ENCODE results near the gene MAS1L. TPM values are rescaled to one million over a fixed set of nuclear protein-coding genes. Genes with fewer than 3 reads are reported as not detected.

MAS1L gene
- polyA plus RNA-seq, 1 donor from 2014 or later, result not detected

DNA sequence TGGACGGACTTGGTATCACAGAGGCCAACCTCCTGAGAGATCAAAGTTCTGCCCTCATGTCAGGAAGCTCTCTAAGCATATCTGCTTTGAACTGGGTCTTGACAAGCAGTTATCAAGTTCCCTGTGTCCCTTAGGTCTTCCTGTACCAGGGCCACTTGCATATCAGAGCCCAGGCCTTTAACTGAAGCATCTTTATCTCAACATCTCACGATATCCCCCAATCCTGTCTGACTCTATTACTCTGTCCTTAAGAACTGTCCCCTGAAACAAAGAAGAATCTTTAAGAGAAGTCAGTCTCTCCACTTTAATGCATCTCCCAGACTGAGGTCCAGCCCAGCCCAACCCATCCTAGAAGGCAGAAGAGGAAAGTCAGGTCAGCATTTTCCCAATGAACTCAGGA lies 8.2 kb downstream of the MAS1L start:
- no peaks in the 10 kb centered on the region for H3F3A ChIP-seq (ENCODE audit: insufficient read depth, low read length, poor library complexity, severe bottlenecking)
- TF ChIP-seq SMC3 (conservative IDR thresholded peaks at IDR 0.05; ENCODE audit: poor library complexity) (no peak), RAD21 (conservative IDR thresholded peaks at IDR 0.05) (no peak), MXI1 (conservative IDR thresholded peaks at IDR 0.05; ENCODE audit: poor library complexity, severe bottlenecking) (no peak), EP300 (conservative IDR thresholded peaks at IDR 0.05; ENCODE audit: poor library complexity, severe bottlenecking) (no peak), POLR2AphosphoS5 (IDR thresholded peaks at IDR 0.05) (no peak)
- TF ChIP-seq, protein P1, sequence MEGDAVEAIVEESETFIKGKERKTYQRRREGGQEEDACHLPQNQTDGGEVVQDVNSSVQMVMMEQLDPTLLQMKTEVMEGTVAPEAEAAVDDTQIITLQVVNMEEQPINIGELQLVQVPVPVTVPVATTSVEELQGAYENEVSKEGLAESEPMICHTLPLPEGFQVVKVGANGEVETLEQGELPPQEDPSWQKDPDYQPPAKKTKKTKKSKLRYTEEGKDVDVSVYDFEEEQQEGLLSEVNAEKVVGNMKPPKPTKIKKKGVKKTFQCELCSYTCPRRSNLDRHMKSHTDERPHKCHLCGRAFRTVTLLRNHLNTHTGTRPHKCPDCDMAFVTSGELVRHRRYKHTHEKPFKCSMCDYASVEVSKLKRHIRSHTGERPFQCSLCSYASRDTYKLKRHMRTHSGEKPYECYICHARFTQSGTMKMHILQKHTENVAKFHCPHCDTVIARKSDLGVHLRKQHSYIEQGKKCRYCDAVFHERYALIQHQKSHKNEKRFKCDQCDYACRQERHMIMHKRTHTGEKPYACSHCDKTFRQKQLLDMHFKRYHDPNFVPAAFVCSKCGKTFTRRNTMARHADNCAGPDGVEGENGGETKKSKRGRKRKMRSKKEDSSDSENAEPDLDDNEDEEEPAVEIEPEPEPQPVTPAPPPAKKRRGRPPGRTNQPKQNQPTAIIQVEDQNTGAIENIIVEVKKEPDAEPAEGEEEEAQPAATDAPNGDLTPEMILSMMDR (IDR thresholded peaks at IDR 0.05; ENCODE audit: poor library complexity, severe bottlenecking), result no peak
- H3K27ac ChIP-seq (ENCODE audit: low read length), result no peak overlapping the region
- H2AFZ ChIP-seq (ENCODE audit: low read depth, low read length), result no peak overlapping the region
- H3K9ac ChIP-seq (ENCODE audit: low read length), result no peak overlapping the region
- H3K4me3 ChIP-seq (ENCODE audit: low read length), result no peak overlapping the region
- no peak overlapping the region for H3K4me2 ChIP-seq (ENCODE audit: low read length)
- H3K79me2 ChIP-seq (replicated peaks; ENCODE audit: insufficient read depth, low read length), result no peaks in the 10 kb centered on the region
- no peaks in the 10 kb centered on the region for H3K9me2 ChIP-seq (ENCODE audit: insufficient read depth, low read length)
- H3K36me3 ChIP-seq (ENCODE audit: insufficient read depth, low read length), result no peaks in the 10 kb centered on the region
- H3K27me3 ChIP-seq (ENCODE audit: insufficient read depth, low read depth, low read length), result no peaks in the 10 kb centered on the region
- no peaks in the 10 kb centered on the region for H3K9me3 ChIP-seq (ENCODE audit: low read length)
- H4K20me1 ChIP-seq (ENCODE audit: insufficient read depth), result no peaks in the 10 kb centered on the region

DNA sequence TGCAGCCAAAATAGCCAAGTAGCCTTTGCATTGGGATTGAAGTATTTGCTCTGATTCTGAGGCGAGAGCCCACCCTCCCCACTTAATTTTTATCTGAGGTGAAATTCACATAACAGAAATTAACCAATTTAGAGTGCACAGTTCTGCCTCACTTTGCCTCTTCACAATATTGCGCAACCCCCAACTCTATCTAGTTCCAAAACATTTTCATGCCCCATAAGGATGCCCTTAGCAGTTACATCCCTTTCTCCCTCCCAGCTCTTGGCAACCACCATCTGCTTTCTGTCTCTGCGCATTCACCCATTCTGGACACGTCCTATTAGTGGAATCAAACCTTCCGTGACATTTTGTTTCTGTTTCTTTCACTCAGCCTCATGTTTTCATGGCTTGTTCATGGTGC lies 9.0 kb downstream of the MAS1L start:
- no peak overlapping the region for H3K9ac ChIP-seq (ENCODE audit: low read length)
- H3K27me3 ChIP-seq (ENCODE audit: insufficient read depth, low read depth, low read length), result no peaks in the 10 kb centered on the region
- no peaks in the 10 kb centered on the region for H3K9me3 ChIP-seq (ENCODE audit: low read length)
- H3K36me3 ChIP-seq (ENCODE audit: insufficient read depth, low read length), result no peaks in the 10 kb centered on the region
- H3K27ac ChIP-seq (ENCODE audit: low read length), result no peak overlapping the region
- TF ChIP-seq MXI1 (conservative IDR thresholded peaks at IDR 0.05; ENCODE audit: poor library complexity, severe bottlenecking) (no peak), TAF1 (IDR thresholded peaks at IDR 0.05; ENCODE audit: low read depth) (no peak), RAD21 (conservative IDR thresholded peaks at IDR 0.05) (no peak), EZH2 (IDR thresholded peaks at IDR 0.05; ENCODE audit: borderline replicate concordance, insufficient read depth, low read length, poor library complexity, severe bottlenecking) (no peak), EP300 (conservative IDR thresholded peaks at IDR 0.05; ENCODE audit: poor library complexity, severe bottlenecking) (no peak), POLR2AphosphoS5 (IDR thresholded peaks at IDR 0.05) (no peak)
- TF ChIP-seq, protein P2, sequence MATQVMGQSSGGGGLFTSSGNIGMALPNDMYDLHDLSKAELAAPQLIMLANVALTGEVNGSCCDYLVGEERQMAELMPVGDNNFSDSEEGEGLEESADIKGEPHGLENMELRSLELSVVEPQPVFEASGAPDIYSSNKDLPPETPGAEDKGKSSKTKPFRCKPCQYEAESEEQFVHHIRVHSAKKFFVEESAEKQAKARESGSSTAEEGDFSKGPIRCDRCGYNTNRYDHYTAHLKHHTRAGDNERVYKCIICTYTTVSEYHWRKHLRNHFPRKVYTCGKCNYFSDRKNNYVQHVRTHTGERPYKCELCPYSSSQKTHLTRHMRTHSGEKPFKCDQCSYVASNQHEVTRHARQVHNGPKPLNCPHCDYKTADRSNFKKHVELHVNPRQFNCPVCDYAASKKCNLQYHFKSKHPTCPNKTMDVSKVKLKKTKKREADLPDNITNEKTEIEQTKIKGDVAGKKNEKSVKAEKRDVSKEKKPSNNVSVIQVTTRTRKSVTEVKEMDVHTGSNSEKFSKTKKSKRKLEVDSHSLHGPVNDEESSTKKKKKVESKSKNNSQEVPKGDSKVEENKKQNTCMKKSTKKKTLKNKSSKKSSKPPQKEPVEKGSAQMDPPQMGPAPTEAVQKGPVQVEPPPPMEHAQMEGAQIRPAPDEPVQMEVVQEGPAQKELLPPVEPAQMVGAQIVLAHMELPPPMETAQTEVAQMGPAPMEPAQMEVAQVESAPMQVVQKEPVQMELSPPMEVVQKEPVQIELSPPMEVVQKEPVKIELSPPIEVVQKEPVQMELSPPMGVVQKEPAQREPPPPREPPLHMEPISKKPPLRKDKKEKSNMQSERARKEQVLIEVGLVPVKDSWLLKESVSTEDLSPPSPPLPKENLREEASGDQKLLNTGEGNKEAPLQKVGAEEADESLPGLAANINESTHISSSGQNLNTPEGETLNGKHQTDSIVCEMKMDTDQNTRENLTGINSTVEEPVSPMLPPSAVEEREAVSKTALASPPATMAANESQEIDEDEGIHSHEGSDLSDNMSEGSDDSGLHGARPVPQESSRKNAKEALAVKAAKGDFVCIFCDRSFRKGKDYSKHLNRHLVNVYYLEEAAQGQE (IDR thresholded peaks at IDR 0.05; ENCODE audit: borderline replicate concordance), result no peak
- TF ChIP-seq, protein P1 (IDR thresholded peaks at IDR 0.05; ENCODE audit: poor library complexity, severe bottlenecking), result no peak
- H3F3A ChIP-seq (ENCODE audit: insufficient read depth, low read length, poor library complexity, severe bottlenecking), result no peaks in the 10 kb centered on the region
- H3K79me2 ChIP-seq (replicated peaks; ENCODE audit: insufficient read depth, low read length), result no peaks in the 10 kb centered on the region
- no peaks in the 10 kb centered on the region for H4K20me1 ChIP-seq (ENCODE audit: insufficient read depth)
- no peak overlapping the region for H3K4me2 ChIP-seq (ENCODE audit: low read length)
- H2AFZ ChIP-seq (ENCODE audit: low read depth, low read length), result no peak overlapping the region
- H3K4me3 ChIP-seq (ENCODE audit: low read length), result no peak overlapping the region
- H3K9me2 ChIP-seq (ENCODE audit: insufficient read depth, low read length), result no peaks in the 10 kb centered on the region

Data from neural cell (in vitro differentiated cells).